ENCODE measurements around the gene ITGA8. TPM values are rescaled to one million over a fixed set of nuclear protein-coding genes. Genes with fewer than 3 reads are reported as not detected.

The ITGA8 gene
- total RNA-seq, 2 donors from 2014 or later: 2.1 to 3.5 TPM

DNA sequence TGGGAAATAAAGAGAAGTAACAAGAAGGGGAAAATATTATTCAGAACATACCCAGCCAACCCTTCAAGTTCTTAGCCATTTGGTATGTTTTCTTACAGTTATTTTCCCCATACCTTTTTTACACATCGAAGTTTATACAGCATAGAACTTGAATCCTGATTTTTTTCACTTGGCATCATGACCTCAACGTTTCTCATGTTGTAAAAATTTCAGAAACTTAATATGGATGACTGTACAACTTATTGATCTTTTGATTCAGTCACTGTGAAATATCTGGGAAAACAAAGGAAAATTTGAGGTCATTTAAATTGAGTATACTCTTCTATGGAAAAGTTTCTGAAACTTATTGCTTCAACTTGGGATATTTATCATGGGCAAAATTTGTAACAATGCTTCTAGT is 245.1 kb downstream of the ITGA8 start:
- Histone ChIP-seq H3K4me1 (no peaks in the 10 kb centered on the region), H3K27me3 (no peaks in the 10 kb centered on the region), H3K9me3 (no peaks in the 10 kb centered on the region), H3K27ac (no peak overlapping the region), H3K4me3 (no peak overlapping the region), H3K36me3 (no peaks in the 10 kb centered on the region), H3K9ac (ENCODE audit: low read depth in 2 of 2, low read length in 2 of 2) (no peak overlapping the region)
- no peak for DNase-seq
- TF ChIP-seq, protein P1, sequence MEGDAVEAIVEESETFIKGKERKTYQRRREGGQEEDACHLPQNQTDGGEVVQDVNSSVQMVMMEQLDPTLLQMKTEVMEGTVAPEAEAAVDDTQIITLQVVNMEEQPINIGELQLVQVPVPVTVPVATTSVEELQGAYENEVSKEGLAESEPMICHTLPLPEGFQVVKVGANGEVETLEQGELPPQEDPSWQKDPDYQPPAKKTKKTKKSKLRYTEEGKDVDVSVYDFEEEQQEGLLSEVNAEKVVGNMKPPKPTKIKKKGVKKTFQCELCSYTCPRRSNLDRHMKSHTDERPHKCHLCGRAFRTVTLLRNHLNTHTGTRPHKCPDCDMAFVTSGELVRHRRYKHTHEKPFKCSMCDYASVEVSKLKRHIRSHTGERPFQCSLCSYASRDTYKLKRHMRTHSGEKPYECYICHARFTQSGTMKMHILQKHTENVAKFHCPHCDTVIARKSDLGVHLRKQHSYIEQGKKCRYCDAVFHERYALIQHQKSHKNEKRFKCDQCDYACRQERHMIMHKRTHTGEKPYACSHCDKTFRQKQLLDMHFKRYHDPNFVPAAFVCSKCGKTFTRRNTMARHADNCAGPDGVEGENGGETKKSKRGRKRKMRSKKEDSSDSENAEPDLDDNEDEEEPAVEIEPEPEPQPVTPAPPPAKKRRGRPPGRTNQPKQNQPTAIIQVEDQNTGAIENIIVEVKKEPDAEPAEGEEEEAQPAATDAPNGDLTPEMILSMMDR (IDR thresholded peaks at IDR 0.05): no peak
- intact Hi-C loops (cut with DNase I): no loop called here

DNA sequence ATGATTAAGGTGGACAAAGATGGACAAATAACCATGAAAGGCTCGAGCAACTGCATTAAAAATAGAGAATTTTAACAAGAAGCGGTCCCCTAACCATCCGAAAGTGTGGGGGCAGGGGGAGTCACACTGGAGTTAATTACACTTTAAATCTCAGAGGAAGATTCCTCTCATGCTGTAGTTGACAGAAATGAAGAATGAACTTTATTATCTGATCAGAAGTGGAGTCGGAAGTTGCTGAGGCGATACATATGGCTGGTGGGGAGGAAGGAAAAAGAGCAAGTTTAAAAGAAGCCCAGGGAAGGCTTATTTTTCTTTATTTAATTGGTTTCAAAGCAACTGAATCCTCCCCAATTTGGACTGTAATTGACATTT is 246.3 kb downstream of the ITGA8 start:
- TF ChIP-seq, protein P1 (IDR thresholded peaks at IDR 0.05): no peak
- Histone ChIP-seq H3K9me3 (no peaks in the 10 kb centered on the region), H3K4me3 (no peak overlapping the region), H3K9ac (ENCODE audit: low read depth in 2 of 2, low read length in 2 of 2) (no peak overlapping the region), H3K4me1 (no peaks in the 10 kb centered on the region), H3K27me3 (no peaks in the 10 kb centered on the region), H3K27ac (no peak overlapping the region), H3K36me3 (no peaks in the 10 kb centered on the region)
- intact Hi-C loops (cut with DNase I): no loop called here
- DNase-seq: no peak

DNA sequence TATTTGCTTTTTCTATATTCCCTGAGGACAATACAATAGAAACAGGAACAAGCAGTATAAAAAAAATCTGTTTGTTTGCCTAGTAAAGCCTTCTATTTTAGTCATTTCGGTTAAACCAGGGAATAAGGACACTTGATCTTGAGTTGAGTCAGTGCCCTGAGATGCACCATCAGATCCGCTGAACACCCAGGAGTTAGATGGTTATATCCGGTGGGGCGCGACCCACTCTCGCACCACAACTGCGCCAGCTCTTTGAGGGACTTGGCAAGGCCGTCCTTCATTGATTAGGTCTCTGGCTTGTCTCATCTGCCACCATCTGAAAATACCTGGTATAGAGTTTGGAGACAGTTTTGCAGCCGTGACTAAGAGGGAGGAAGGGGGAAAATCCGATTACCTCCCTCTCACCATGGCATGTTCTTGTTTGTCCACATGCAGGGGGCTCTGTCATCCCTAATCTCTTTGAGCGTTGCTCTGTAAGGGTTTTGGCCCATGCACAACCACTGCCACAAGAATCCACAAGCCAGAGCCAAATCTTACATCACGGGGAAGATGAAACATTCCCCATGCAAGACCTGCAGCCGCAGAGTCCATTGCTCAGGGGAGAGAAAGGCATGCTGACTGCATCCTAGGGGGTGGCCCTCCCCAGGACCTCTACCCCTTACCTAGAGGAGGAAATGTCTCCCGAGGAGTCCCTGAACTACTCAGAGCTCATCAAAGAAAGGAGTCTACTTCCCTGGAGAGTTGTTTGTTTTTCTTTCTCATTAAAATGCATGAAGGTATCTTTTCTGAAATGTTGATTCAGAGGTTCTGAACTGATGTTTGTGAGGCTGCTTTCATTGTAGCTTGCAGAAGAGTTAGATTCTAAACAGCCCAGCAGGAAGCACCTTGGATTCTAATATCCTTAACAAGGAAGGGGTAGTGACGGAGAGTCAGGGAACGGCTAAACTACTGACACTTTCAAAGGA is 247.0 kb downstream of the ITGA8 start:
- no peak overlapping the region for H3K27ac ChIP-seq

DNA sequence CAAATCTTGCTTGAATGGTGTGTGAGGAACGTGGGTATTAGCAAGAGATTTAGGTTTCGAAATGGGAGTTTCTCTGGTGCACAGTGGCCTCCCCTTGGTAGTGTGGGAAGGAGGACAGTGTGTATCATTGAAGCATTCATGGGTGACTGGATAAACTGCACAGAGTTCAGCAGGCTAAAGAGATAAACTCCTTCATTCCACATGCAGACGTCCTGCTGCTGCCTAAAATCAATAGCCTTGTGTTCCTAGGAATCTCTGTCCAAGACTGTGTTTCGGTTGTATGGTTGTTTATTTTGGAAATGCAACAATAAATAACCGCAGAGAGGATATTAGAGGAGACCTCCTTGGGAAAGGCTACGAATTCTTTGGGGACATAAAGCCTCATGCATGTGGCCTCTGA is 247.7 kb downstream of the ITGA8 start:
- TF ChIP-seq, protein P1 (IDR thresholded peaks at IDR 0.05): no peak
- H3K9me3 ChIP-seq: no peaks in the 10 kb centered on the region
- H3K27me3 ChIP-seq: no peaks in the 10 kb centered on the region
- no peak overlapping the region for H3K4me3 ChIP-seq
- H3K27ac ChIP-seq: no peak overlapping the region
- DNase-seq: no peak
- H3K36me3 ChIP-seq: no peaks in the 10 kb centered on the region
- intact Hi-C loops (cut with DNase I): no loop called here
- H3K9ac ChIP-seq (ENCODE audit: low read depth in 2 of 2, low read length in 2 of 2): no peak overlapping the region
- no peaks in the 10 kb centered on the region for H3K4me1 ChIP-seq

More for the DNA sequence above, 247.0 kb downstream of the ITGA8 start:
- H3K4me3 ChIP-seq: no peak overlapping the region
- TF ChIP-seq, protein P1 (IDR thresholded peaks at IDR 0.05): no peak
- intact Hi-C loops (cut with DNase I): no loop called here
- H3K36me3 ChIP-seq: no peaks in the 10 kb centered on the region
- no peak overlapping the region for H3K9ac ChIP-seq (ENCODE audit: low read depth in 2 of 2, low read length in 2 of 2)
- H3K27me3 ChIP-seq: no peaks in the 10 kb centered on the region
- H3K4me1 ChIP-seq: no peaks in the 10 kb centered on the region
- H3K9me3 ChIP-seq: no peaks in the 10 kb centered on the region
- no peak for DNase-seq

DNA sequence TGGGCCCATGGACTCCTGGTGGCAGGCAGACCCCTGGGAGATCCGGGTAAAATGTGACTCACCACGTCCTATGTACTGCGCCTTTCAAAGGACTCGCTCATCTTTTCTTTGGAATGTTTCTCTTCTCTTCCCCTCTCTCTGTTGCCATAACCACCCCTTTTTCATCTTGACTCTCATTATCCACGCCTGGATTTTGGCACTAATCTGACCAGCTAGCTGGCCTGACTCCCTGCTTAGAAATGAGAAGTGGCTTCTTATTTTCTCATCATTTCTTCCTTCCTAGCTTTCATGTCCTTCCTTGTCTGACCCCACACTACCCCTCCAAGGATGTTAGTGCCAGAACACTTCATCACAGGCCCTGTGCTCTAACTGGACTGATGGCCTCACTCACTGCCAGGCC is 250.6 kb downstream of the ITGA8 start:
- Histone ChIP-seq H3K27me3 (no peaks in the 10 kb centered on the region), H3K9ac (ENCODE audit: low read depth in 2 of 2, low read length in 2 of 2) (no peak overlapping the region), H3K9me3 (no peaks in the 10 kb centered on the region), H3K4me3 (no peak overlapping the region), H3K27ac (no peak overlapping the region), H3K4me1 (no peaks in the 10 kb centered on the region), H3K36me3 (no peaks in the 10 kb centered on the region)
- TF ChIP-seq, protein P1 (IDR thresholded peaks at IDR 0.05): no peak
- intact Hi-C loops (cut with DNase I): no loop called here
- DNase-seq: no peak
